ENCODE results near the gene UBASH3B.

GRCh38 chr11:122746611-122747244 lies 91.2 kb downstream of the UBASH3B start:
- no peak for TF ChIP-seq EZH2 (IDR thresholded peaks at IDR 0.05; ENCODE audit: borderline replicate concordance)
- no peak for TF ChIP-seq CTCF (IDR thresholded peaks at IDR 0.05; ENCODE audit: poor library complexity)
